Naive thymus-derived CD8-positive, alpha-beta T cell (primary cell): ENCODE data around the gene DDHD1. TPM values are rescaled to one million over a fixed set of nuclear protein-coding genes. Genes with fewer than 3 reads are reported as not detected.

Source experiments
- ATAC-seq, 2 donors: fragments of 150-1000 bp; cut with Tn5 transposase in 1 of 2; sonication (Bioruptor Pico), chemical (Tn5 transposase) in 1 of 2; 1 replicate in 1 of 2; 2 replicates in 1 of 2; pipeline ENCODE4 v1.10.0; 2021; ENCODE audit warnings: mild to moderate bottlenecking in 2 of 2, moderate library complexity in 2 of 2
- POLR2A ChIA-PET: fragments of 350-600 bp; sonication (Branson Sonifier 250); formaldehyde crosslinking; loops from one replicate; lab custom pipeline; 2021; ENCODE audit warnings: antibody characterized with exemption; lab: Charles Lee
- DNase-seq, 10 donors: peaks; one replicate each; pipeline versions ENCODE4 v3.0.0 to v3.0.0-alpha.2; 2020 to 2022
- H3K27ac Mint-ChIP-seq, 10 donors: one replicate each; pipeline ENCODE4 v1.8.0; 2020 to 2022; ENCODE audit warnings: mild to moderate bottlenecking in 10 of 10, mixed read lengths in 10 of 10, moderate library complexity in 4 of 10, inconsistent platforms in 1 of 10
- H3K27me3 Mint-ChIP-seq, 5 donors: one replicate each; pipeline ENCODE4 v1.8.0; 2021 to 2022; ENCODE audit warnings: mixed read lengths in 5 of 5
- H3K36me3 Mint-ChIP-seq, 3 donors: one replicate each; pipeline ENCODE4 v1.8.0; 2020 to 2022; ENCODE audit warnings: mixed read lengths in 3 of 3, mild to moderate bottlenecking in 2 of 3, inconsistent platforms in 1 of 3
- H3K4me1 Mint-ChIP-seq, 4 donors: one replicate each; pipeline ENCODE4 v1.8.0; 2021 to 2022; ENCODE audit warnings: mixed read lengths in 4 of 4
- H3K4me3 Mint-ChIP-seq, 10 donors: one replicate each; pipeline ENCODE4 v1.8.0; 2020 to 2022; ENCODE audit warnings: mild to moderate bottlenecking in 10 of 10, mixed read lengths in 10 of 10, moderate library complexity in 6 of 10, inconsistent platforms in 1 of 10
- H3K9me3 Mint-ChIP-seq, 9 donors: one replicate each; pipeline ENCODE4 v1.8.0; 2020 to 2022; ENCODE audit warnings: mixed read lengths in 9 of 9, mild to moderate bottlenecking in 3 of 9, inconsistent platforms in 1 of 9, moderate library complexity in 1 of 9
- polyA plus RNA-seq, 3 donors: library from polyadenylated mRNA; unstranded; fragments of 300-500 nt; fragmentation: Illumina TruSeq; gene quantifications; one replicate each; pipeline ENCODE4 v1.2.3, GENCODE V29; 2021
- total RNA-seq, 8 experiments: library from RNA in 2 of 8; stranded (reverse) in 2 of 8; gene quantifications; one replicate each; pipeline ENCODE4 v1.2.3 and lab custom pipeline; 2021 to 2026

DDHD1 gene
- total and polyA plus RNA-seq, 5 experiments from 2014 or later: 4.3 to 53.1 (median 6.4) TPM

- no peak for ATAC-seq
- POLR2A ChIA-PET: no interaction called here
- Mint-ChIP-seq H3K9me3 (peaks cover 0 to 5% (median 0%) of the 10 kb centered on the region in 9 donors), H3K36me3 (peaks cover 5 to 8% (median 6%) of the 10 kb centered on the region in 3 donors), H3K27ac (no peak overlapping the region), H3K4me1 (no peaks in the 10 kb centered on the region), H3K4me3 (no peak overlapping the region), H3K27me3 (peaks cover 0 to 15% (median 2%) of the 10 kb centered on the region in 5 donors)
- no peak for DNase-seq
These were observed 133.7 kb downstream of the DDHD1 start for GRCh38 chr14:53019406-53019805.

GRCh38 chr14:53017837-53018236 lies 135.3 kb downstream of the DDHD1 start:
- peaks cover 0 to 9% (median 0%) of the 10 kb centered on the region in 9 donors for H3K9me3 Mint-ChIP-seq
- POLR2A ChIA-PET: no interaction called here
- peaks cover 2 to 21% (median 12%) of the 10 kb centered on the region in 5 donors for H3K27me3 Mint-ChIP-seq
- no peak overlapping the region for H3K4me3 Mint-ChIP-seq
- peaks cover 9 to 14% (median 9%) of the 10 kb centered on the region in 3 donors for H3K36me3 Mint-ChIP-seq
- no peak overlapping the region for H3K27ac Mint-ChIP-seq
- ATAC-seq (no peak), DNase-seq (no peak)
- H3K4me1 Mint-ChIP-seq: no peaks in the 10 kb centered on the region

- no peaks in the 10 kb centered on the region for H3K4me1 Mint-ChIP-seq
- H3K4me3 Mint-ChIP-seq: no peak overlapping the region
- H3K36me3 Mint-ChIP-seq: peaks cover 6 to 14% (median 9%) of the 10 kb centered on the region in 3 donors
- ATAC-seq (no peak), DNase-seq (no peak)
- peaks cover 0 to 9% (median 0%) of the 10 kb centered on the region in 9 donors for H3K9me3 Mint-ChIP-seq
- no peak overlapping the region for H3K27ac Mint-ChIP-seq
- H3K27me3 Mint-ChIP-seq: peaks cover 2 to 21% (median 12%) of the 10 kb centered on the region in 5 donors
- POLR2A ChIA-PET: no interaction called here
These were observed 136.2 kb downstream of the DDHD1 start for GRCh38 chr14:53016919-53017318.

DNA sequence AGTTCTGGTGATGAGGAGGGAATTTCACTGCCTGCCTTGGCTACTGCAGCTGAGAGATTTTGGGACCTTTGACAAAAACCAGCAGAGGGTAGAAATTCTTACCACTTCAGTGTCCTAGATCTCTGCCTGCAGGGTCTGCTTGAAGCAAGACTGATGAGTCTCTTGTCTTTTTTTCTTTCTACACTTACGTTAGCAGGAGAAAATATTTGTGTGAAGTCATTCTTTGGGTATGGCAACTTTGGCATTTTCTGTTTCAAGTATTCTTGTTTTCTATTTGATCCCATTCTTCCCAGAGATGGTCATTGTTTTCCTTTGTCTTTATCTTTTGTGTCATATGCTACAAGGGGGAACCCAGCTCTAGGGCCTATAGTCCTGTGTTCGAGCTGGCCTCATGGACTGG lies 136.6 kb downstream of the DDHD1 start:
- Mint-ChIP-seq H3K4me1 (no peaks in the 10 kb centered on the region), H3K27ac (no peak overlapping the region), H3K9me3 (peaks cover 0 to 9% (median 0%) of the 10 kb centered on the region in 9 donors), H3K36me3 (peaks cover 6 to 14% (median 9%) of the 10 kb centered on the region in 3 donors), H3K4me3 (no peak overlapping the region), H3K27me3 (peaks cover 2 to 21% (median 12%) of the 10 kb centered on the region in 5 donors)
- POLR2A ChIA-PET: no interaction called here
- no peak for DNase-seq
- no peak for ATAC-seq

GRCh38 chr14:53011053-53011462 lies 142.1 kb downstream of the DDHD1 start:
- DNase-seq: no peak
- Mint-ChIP-seq H3K27me3 (peaks cover 0 to 13% (median 9%) of the 10 kb centered on the region in 5 donors), H3K36me3 (peaks cover 1 to 8% (median 4%) of the 10 kb centered on the region in 3 donors), H3K9me3 (peaks cover 0 to 6% (median 0%) of the 10 kb centered on the region in 9 donors), H3K4me3 (peak overlapping the region in 1 of 10 donors; percentile 58), H3K4me1 (no peaks in the 10 kb centered on the region), H3K27ac (no peak overlapping the region)
- ATAC-seq: no peak
- POLR2A ChIA-PET: no interaction called here

- no peak overlapping the region for H3K27ac Mint-ChIP-seq
- H3K36me3 Mint-ChIP-seq: peaks cover 1 to 8% (median 4%) of the 10 kb centered on the region in 3 donors
- ATAC-seq (no peak), DNase-seq (no peak)
- peaks cover 0 to 4% (median 0%) of the 10 kb centered on the region in 9 donors for H3K9me3 Mint-ChIP-seq
- peak overlapping the region in 1 of 10 donors; percentile 58 for H3K4me3 Mint-ChIP-seq
- H3K27me3 Mint-ChIP-seq: peaks cover 0 to 12% (median 9%) of the 10 kb centered on the region in 5 donors
- no peaks in the 10 kb centered on the region for H3K4me1 Mint-ChIP-seq
- POLR2A ChIA-PET: no interaction called here
These were observed 142.7 kb downstream of the DDHD1 start for GRCh38 chr14:53010193-53011040.

GRCh38 chr14:53006931-53007562 lies 146.1 kb downstream of the DDHD1 start:
- ATAC-seq (no peak), DNase-seq (no peak)
- Mint-ChIP-seq H3K27me3 (peaks cover 0 to 3% (median 0%) of the 10 kb centered on the region in 5 donors), H3K27ac (peak overlapping the region in 1 of 10 donors; percentile 3), H3K4me3 (no peak overlapping the region), H3K36me3 (no peaks in the 10 kb centered on the region), H3K9me3 (no peaks in the 10 kb centered on the region), H3K4me1 (no peaks in the 10 kb centered on the region)
- POLR2A ChIA-PET: no interaction called here

- POLR2A ChIA-PET: no interaction called here
- ATAC-seq: no peak
These were observed 148.1 kb downstream of the DDHD1 start for GRCh38 chr14:53004976-53005375.

DNA sequence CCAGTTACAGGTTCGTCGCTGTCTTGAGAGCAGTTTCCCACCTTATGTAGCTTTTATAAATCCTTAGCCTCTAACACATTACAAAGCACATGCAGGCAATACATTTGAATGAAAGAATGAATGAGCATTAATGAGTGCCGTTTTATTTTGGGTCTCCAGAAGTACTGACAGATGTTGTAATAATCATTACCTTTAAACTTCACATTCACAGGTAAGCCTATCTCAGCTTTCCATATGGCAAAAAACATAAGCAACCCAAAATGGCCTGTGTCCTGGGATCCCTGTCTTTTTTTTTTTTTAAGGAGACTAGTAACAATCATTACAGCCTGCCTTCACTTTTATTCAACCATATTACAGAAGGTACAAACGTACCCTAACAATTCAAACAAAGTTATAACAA lies 149.3 kb downstream of the DDHD1 start:
- no peak for ATAC-seq
- DNase-seq: no peak
- POLR2A ChIA-PET: no interaction called here
- Mint-ChIP-seq H3K4me3 (no peak overlapping the region), H3K27ac (no peak overlapping the region), H3K27me3 (peaks cover 0 to 6% (median 1%) of the 10 kb centered on the region in 5 donors), H3K9me3 (peaks cover 0 to 1% (median 0%) of the 10 kb centered on the region in 9 donors), H3K4me1 (no peaks in the 10 kb centered on the region), H3K36me3 (no peaks in the 10 kb centered on the region)

More at GRCh38 chr14:53004976-53005375, 148.1 kb downstream of the DDHD1 start:
- Mint-ChIP-seq H3K27me3 (peaks cover 0 to 3% (median 1%) of the 10 kb centered on the region in 5 donors), H3K4me3 (peak overlapping the region in 1 of 10 donors; percentile 29), H3K36me3 (no peaks in the 10 kb centered on the region), H3K4me1 (no peaks in the 10 kb centered on the region), H3K9me3 (no peaks in the 10 kb centered on the region), H3K27ac (peak overlapping the region in 1 of 10 donors; percentile 30)
- DNase-seq: no peak

DNA sequence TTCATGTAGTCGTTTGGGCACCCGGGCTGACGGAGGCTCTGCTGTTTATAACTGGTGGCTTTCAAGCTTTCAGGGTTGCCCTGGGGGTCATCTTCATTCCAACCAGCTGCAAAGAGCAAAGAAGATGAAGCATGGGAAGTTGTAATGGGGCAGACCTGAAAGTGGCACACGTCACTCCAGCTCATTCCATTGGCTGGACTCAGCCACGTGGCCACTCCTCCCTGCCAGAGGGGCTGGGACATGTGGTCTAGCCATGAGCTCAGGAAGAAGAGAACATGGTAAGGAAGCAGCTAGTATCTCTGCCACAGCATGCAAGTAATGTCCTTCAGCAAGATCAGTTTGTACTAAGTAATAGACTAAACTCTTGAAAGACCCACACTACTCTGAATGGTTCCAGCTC lies 150.5 kb downstream of the DDHD1 start:
- Mint-ChIP-seq H3K4me1 (no peaks in the 10 kb centered on the region), H3K27ac (no peak overlapping the region), H3K27me3 (peaks cover 0 to 6% (median 1%) of the 10 kb centered on the region in 5 donors), H3K9me3 (peaks cover 0 to 3% (median 0%) of the 10 kb centered on the region in 9 donors), H3K36me3 (no peaks in the 10 kb centered on the region), H3K4me3 (no peak overlapping the region)
- ATAC-seq (no peak), DNase-seq (no peak)
- POLR2A ChIA-PET: no interaction called here

DNA sequence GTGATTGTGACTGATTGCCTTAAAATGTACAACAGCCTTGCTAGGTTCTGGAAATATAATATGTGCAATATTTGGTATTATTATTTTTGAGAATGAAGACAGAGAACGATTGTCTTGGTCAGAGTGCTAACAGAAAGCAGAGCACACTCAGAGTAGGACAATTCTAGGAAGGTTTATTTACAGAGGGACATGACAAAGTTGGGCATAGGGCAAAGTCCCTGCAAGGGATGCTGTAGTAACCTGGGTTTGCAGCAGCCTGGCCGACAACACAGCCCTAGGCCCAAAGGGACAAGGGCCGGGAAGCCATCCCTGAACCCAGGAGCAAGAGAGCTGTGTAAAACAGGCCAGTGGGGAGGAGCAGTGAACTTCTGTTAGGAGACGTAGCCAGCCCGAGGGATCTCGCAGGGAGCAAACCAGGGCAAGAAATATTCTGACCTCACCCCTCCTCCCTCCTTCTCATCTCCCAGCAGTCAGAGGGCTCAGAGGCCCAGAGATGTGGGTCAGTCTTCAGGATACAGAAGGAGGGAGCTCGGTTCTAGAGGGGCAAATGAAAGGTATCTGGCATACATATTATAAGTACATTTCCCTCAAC lies 151.2 kb downstream of the DDHD1 start:
- H3K36me3 Mint-ChIP-seq: no peaks in the 10 kb centered on the region
- no peak overlapping the region for H3K27ac Mint-ChIP-seq
- H3K4me1 Mint-ChIP-seq: no peaks in the 10 kb centered on the region
- ATAC-seq (no peak), DNase-seq (no peak)
- H3K27me3 Mint-ChIP-seq: peaks cover 0 to 6% (median 3%) of the 10 kb centered on the region in 5 donors
- POLR2A ChIA-PET: no interaction called here
- no peak overlapping the region for H3K4me3 Mint-ChIP-seq
- H3K9me3 Mint-ChIP-seq: peaks cover 0 to 3% (median 0%) of the 10 kb centered on the region in 9 donors

GRCh38 chr14:52998376-52999015 lies 154.6 kb downstream of the DDHD1 start:
- Mint-ChIP-seq H3K36me3 (no peaks in the 10 kb centered on the region), H3K27ac (no peak overlapping the region), H3K4me1 (no peaks in the 10 kb centered on the region), H3K4me3 (no peak overlapping the region), H3K27me3 (peaks cover 0 to 16% (median 8%) of the 10 kb centered on the region in 5 donors), H3K9me3 (peaks cover 0 to 3% (median 0%) of the 10 kb centered on the region in 9 donors)
- DNase-seq (no peak), ATAC-seq (no peak)
- POLR2A ChIA-PET: no interaction called here
